GM21576 (cell line): ENCODE measurements around the gene TSN.
"Not testable (repeated sequence)": the region's sequence is repeated elsewhere in the genome, so short reads cannot be mapped to it uniquely, and the experiment has no call there.

Experiments
- ATAC-seq: cut with Tn5 transposase; IDR thresholded peaks from one replicate; pipeline ENCODE4 v1.9.1; 2021; ENCODE audit warnings: mild to moderate bottlenecking, moderate library complexity; ENCODE audit not compliant: unreplicated experiment

The TSN gene

GRCh38 chr2:121755237-121756111, at the start of gene TSN:
TSN (plus strand) TSS chr2:121755651; CDS start chr2:121755780, 129 bp downstream.
- peak; percentile 99 for ATAC-seq

GRCh38 chr2:121705958-121706357, 49.5 kb upstream of the TSN start:
- ATAC-seq = no peak

GRCh38 chr2:121707344-121707919, 48.0 kb upstream of the TSN start:
- no peak for ATAC-seq

- no peak for ATAC-seq
Measured at GRCh38 chr2:121707920-121708361, 47.5 kb upstream of the TSN start.

GRCh38 chr2:121709776-121710469, 45.5 kb upstream of the TSN start:
- no peak for ATAC-seq

- no peak for ATAC-seq
Measured at GRCh38 chr2:121710470-121711170, 44.8 kb upstream of the TSN start.

- ATAC-seq = not testable (repeated sequence)
Measured at GRCh38 chr2:121711481-121711880, 44.0 kb upstream of the TSN start.

- no peak for ATAC-seq
Measured at GRCh38 chr2:121716126-121716525, 39.3 kb upstream of the TSN start.

GRCh38 chr2:121717529-121717928, 37.9 kb upstream of the TSN start:
- ATAC-seq = no peak

GRCh38 chr2:121721926-121722325, 33.5 kb upstream of the TSN start:
- no peak for ATAC-seq

- no peak for ATAC-seq
Measured at GRCh38 chr2:121722479-121722878, 33.0 kb upstream of the TSN start.

GRCh38 chr2:121723316-121723715, 32.1 kb upstream of the TSN start:
- no peak for ATAC-seq

- ATAC-seq = no peak
Measured at GRCh38 chr2:121727332-121727731, 28.1 kb upstream of the TSN start.

GRCh38 chr2:121727950-121728349, 27.5 kb upstream of the TSN start:
- ATAC-seq = no peak

GRCh38 chr2:121731366-121731765, 24.1 kb upstream of the TSN start:
- ATAC-seq = no peak

GRCh38 chr2:121734544-121734943, 20.9 kb upstream of the TSN start:
- not testable (repeated sequence) for ATAC-seq

- no peak for ATAC-seq
Measured at GRCh38 chr2:121735518-121736074, 19.9 kb upstream of the TSN start.

- no peak for ATAC-seq
Measured at GRCh38 chr2:121736140-121736461, 19.4 kb upstream of the TSN start.

GRCh38 chr2:121736462-121737336, 18.8 kb upstream of the TSN start, which contains the start of gene NIFK:
NIFK (minus strand) TSS chr2:121736875; CDS start chr2:121736850, 25 bp downstream.
- ATAC-seq = peak; percentile 90

GRCh38 chr2:121740973-121741372, 14.5 kb upstream of the TSN start:
- ATAC-seq = no peak
